CD1c-positive myeloid dendritic cell (primary cell): ENCODE data around the gene HERC2.
"Not testable (repeated sequence)": the region's sequence is repeated elsewhere in the genome, so short reads cannot be mapped to it uniquely, and the experiment has no call there.

Source experiments
- DNase-seq: peaks from one replicate; pipeline ENCODE4 v3.0.0-alpha.2; 2016; ENCODE audit errors: extremely low spot score

The HERC2 gene

GRCh38 chr15:28179270-28179669 is 142.7 kb downstream of the HERC2 start:
- no peak for DNase-seq

GRCh38 chr15:28178727-28179126 is 143.3 kb downstream of the HERC2 start:
- no peak for DNase-seq

- no peak for DNase-seq
Observed at GRCh38 chr15:28178290-28178689, 143.7 kb downstream of the HERC2 start.

- no peak for DNase-seq
Observed at GRCh38 chr15:28169366-28169765, 152.6 kb downstream of the HERC2 start.

GRCh38 chr15:28168405-28169121 is 153.4 kb downstream of the HERC2 start:
- not testable (repeated sequence) for DNase-seq

- DNase-seq: no peak
Observed at GRCh38 chr15:28167042-28167441, 154.9 kb downstream of the HERC2 start.

- DNase-seq: no peak
Observed at GRCh38 chr15:28165791-28166190, 156.2 kb downstream of the HERC2 start.

GRCh38 chr15:28164876-28165275 is 157.1 kb downstream of the HERC2 start:
- no peak for DNase-seq

- no peak for DNase-seq
Observed at GRCh38 chr15:28154283-28154682, 167.7 kb downstream of the HERC2 start.

- no peak for DNase-seq
Observed at GRCh38 chr15:28153492-28154119, 168.4 kb downstream of the HERC2 start.

GRCh38 chr15:28152538-28152923 is 169.4 kb downstream of the HERC2 start:
- not testable (repeated sequence) for DNase-seq

- not testable (repeated sequence) for DNase-seq
Observed at GRCh38 chr15:28151864-28152537, 170.0 kb downstream of the HERC2 start.

- no peak for DNase-seq
Observed at GRCh38 chr15:28147801-28148200, 174.2 kb downstream of the HERC2 start.

- DNase-seq: not testable (repeated sequence)
Observed at GRCh38 chr15:28145419-28145818, 176.6 kb downstream of the HERC2 start.

GRCh38 chr15:28140062-28140461 is 181.9 kb downstream of the HERC2 start:
- DNase-seq: no peak

- not testable (repeated sequence) for DNase-seq
Observed at GRCh38 chr15:28137408-28138039, 184.5 kb downstream of the HERC2 start.

GRCh38 chr15:28136236-28136904 is 185.6 kb downstream of the HERC2 start:
- DNase-seq: not testable (repeated sequence)

- DNase-seq: no peak
Observed at GRCh38 chr15:28133281-28133680, 188.7 kb downstream of the HERC2 start.

- DNase-seq: no peak
Observed at GRCh38 chr15:28132524-28133275, 189.3 kb downstream of the HERC2 start.

GRCh38 chr15:28131946-28132345 is 190.0 kb downstream of the HERC2 start:
- DNase-seq: no peak

GRCh38 chr15:28131400-28131799 is 190.6 kb downstream of the HERC2 start:
- no peak for DNase-seq
